DND-41 (cell line): Measurements from ENCODE around the gene HTRA3.

ENCODE experiments used
- ATAC-seq: fragments of 200-7000 bp; cut with Tn5 transposase; 3 replicates; pipeline ENCODE4 v1.9.1; 2021; ENCODE audit warnings: low read depth; ENCODE audit not compliant: insufficient read depth
- DNase-seq: peaks from one replicate; pipeline ENCODE4 v3.0.0-alpha.2; 2020
- H2AFZ ChIP-seq: 2 replicates; pipeline ENCODE4 v1.6.0; 2012; ENCODE audit warnings: low read depth, low read length
- H3K27ac ChIP-seq: 2 replicates; pipeline ENCODE4 v1.5.1; 2012; ENCODE audit warnings: low read length, inconsistent platforms
- H3K27me3 ChIP-seq: fragments of 200-600 bp; sonication (generic); 2 replicates; pipeline ENCODE4 v1.6.0; 2012; ENCODE audit warnings: low read length, mild to moderate bottlenecking, inconsistent platforms; ENCODE audit not compliant: insufficient read depth, poor library complexity
- H3K36me3 ChIP-seq: 2 replicates; pipeline ENCODE4 v1.5.1; 2012; ENCODE audit warnings: low read length, inconsistent platforms; ENCODE audit not compliant: insufficient read depth
- H3K4me1 ChIP-seq: 2 replicates; pipeline ENCODE4 v1.5.1; 2012; ENCODE audit warnings: mild to moderate bottlenecking, low read length; ENCODE audit not compliant: insufficient read depth
- H3K4me2 ChIP-seq: 2 replicates; pipeline ENCODE4 v1.6.0; 2012; ENCODE audit warnings: mild to moderate bottlenecking, moderate library complexity, low read length, inconsistent platforms; ENCODE audit not compliant: insufficient read depth
- H3K4me3 ChIP-seq, 2 experiments: fragments of 200-600 bp in 1 of 2; shearing (Covaris generic) in 1 of 2; 2 replicates each; pipeline ENCODE4 v1.5.1; 2012 to 2016; ENCODE audit warnings: inconsistent platforms in 2 of 2, low read length in 2 of 2, mild to moderate bottlenecking in 2 of 2, low read depth in 1 of 2, moderate library complexity in 1 of 2
- H3K79me2 ChIP-seq: 2 replicates; pipeline ENCODE4 v1.6.0; 2012; ENCODE audit warnings: low read length, inconsistent platforms; ENCODE audit not compliant: insufficient read depth
- H3K9ac ChIP-seq: 2 replicates; pipeline ENCODE4 v1.6.0; 2012; ENCODE audit warnings: low read depth, mild to moderate bottlenecking, inconsistent platforms, low read length, moderate library complexity
- H3K9me3 ChIP-seq: 2 replicates; pipeline ENCODE4 v1.5.1; 2012; ENCODE audit warnings: low read length, moderate library complexity, mild to moderate bottlenecking, inconsistent platforms; ENCODE audit not compliant: insufficient read depth, severe bottlenecking
- H4K20me1 ChIP-seq: 2 replicates; pipeline ENCODE4 v1.6.0; 2012; ENCODE audit warnings: low read length; ENCODE audit not compliant: insufficient read depth
- EZH2 ChIP-seq: IDR thresholded peaks from 3 replicates; pipeline ENCODE4 v1.6.1; 2012; ENCODE audit warnings: borderline replicate concordance, low read depth, mild to moderate bottlenecking, moderate library complexity, low read length, inconsistent platforms; ENCODE audit not compliant: severe bottlenecking
- TF ChIP-seq, protein P1 (sequence below): IDR thresholded peaks from 2 replicates; pipeline ENCODE4 v1.5.1; 2012; ENCODE audit warnings: borderline replicate concordance, low read length, moderate library complexity, mild to moderate bottlenecking; ENCODE audit not compliant: poor library complexity, severe bottlenecking; ENCODE audit errors: extremely low read depth

The HTRA3 gene

GRCh38 chr4:8257854-8258253, 11.7 kb upstream of the HTRA3 start:
- ATAC-seq, result no peak
- H3K27ac ChIP-seq, result no peak overlapping the region
- H3K4me2 ChIP-seq, result no peak overlapping the region
- no peak overlapping the region for H2AFZ ChIP-seq
- H3K4me3 ChIP-seq, result no peak overlapping the region
- TF ChIP-seq, protein P1, sequence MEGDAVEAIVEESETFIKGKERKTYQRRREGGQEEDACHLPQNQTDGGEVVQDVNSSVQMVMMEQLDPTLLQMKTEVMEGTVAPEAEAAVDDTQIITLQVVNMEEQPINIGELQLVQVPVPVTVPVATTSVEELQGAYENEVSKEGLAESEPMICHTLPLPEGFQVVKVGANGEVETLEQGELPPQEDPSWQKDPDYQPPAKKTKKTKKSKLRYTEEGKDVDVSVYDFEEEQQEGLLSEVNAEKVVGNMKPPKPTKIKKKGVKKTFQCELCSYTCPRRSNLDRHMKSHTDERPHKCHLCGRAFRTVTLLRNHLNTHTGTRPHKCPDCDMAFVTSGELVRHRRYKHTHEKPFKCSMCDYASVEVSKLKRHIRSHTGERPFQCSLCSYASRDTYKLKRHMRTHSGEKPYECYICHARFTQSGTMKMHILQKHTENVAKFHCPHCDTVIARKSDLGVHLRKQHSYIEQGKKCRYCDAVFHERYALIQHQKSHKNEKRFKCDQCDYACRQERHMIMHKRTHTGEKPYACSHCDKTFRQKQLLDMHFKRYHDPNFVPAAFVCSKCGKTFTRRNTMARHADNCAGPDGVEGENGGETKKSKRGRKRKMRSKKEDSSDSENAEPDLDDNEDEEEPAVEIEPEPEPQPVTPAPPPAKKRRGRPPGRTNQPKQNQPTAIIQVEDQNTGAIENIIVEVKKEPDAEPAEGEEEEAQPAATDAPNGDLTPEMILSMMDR, result no peak
- TF ChIP-seq EZH2, result no peak
- no peak overlapping the region for H3K9ac ChIP-seq
- DNase-seq, result no peak
- no peaks in the 10 kb centered on the region for H3K27me3 ChIP-seq
- H4K20me1 ChIP-seq, result no peaks in the 10 kb centered on the region
- H3K79me2 ChIP-seq, result no peaks in the 10 kb centered on the region
- H3K4me1 ChIP-seq, result no peaks in the 10 kb centered on the region
- no peaks in the 10 kb centered on the region for H3K36me3 ChIP-seq
- H3K9me3 ChIP-seq, result no peaks in the 10 kb centered on the region

DNA sequence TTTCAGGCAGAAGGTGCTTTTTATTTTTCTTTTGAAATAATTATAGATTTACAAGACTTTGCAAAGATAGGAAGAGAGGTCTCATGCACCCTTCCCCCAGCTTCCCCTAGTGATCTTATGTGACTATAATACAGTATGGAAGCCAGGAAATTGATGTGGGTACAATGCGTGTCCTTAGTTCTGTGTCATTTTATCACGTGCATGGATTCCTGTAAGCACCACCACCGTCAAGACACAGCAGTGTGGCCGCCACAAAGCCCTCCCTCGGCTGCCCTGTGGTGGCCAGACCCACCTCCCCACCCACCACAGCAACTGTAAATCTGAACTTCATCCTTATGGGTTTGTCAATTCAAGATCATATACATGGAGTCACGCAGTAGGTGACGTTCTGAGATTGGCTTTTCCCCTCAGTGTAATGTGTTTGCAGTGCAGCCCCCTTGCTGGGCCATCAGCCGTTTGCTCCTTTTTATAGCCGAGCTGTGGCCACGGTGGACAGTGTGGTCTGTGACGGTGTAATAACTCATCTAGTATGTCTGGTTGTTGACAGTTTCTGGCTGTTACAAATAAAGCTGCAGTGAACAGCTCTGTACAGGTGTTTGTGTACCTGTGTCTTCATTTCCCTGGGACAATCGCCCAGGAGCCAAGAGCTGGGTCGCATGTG, 10.9 kb upstream of the HTRA3 start:
- Histone ChIP-seq H2AFZ (no peak overlapping the region), H3K9ac (no peak overlapping the region), H3K4me3 (no peak overlapping the region), H3K36me3 (no peaks in the 10 kb centered on the region), H3K4me2 (no peak overlapping the region), H4K20me1 (no peaks in the 10 kb centered on the region), H3K27ac (no peak overlapping the region), H3K9me3 (no peaks in the 10 kb centered on the region), H3K4me1 (no peaks in the 10 kb centered on the region), H3K79me2 (no peaks in the 10 kb centered on the region), H3K27me3 (no peaks in the 10 kb centered on the region)
- ATAC-seq (no peak), DNase-seq (no peak)
- no peak for TF ChIP-seq EZH2
- TF ChIP-seq, protein P1, result no peak

GRCh38 chr4:8259743-8260430, 9.7 kb upstream of the HTRA3 start:
- DNase-seq (no peak), ATAC-seq (no peak)
- Histone ChIP-seq H3K36me3 (no peaks in the 10 kb centered on the region), H3K4me1 (no peaks in the 10 kb centered on the region), H3K27ac (no peak overlapping the region), H3K4me2 (no peak overlapping the region), H2AFZ (no peak overlapping the region), H4K20me1 (no peaks in the 10 kb centered on the region; the same call in 1 of the 2 replicates), H3K9ac (no peak overlapping the region), H3K27me3 (no peaks in the 10 kb centered on the region), H3K9me3 (no peaks in the 10 kb centered on the region), H3K4me3 (no peak overlapping the region), H3K79me2 (no peaks in the 10 kb centered on the region)
- TF ChIP-seq EZH2, result no peak
- TF ChIP-seq, protein P1, result no peak
